ENCODE data around the gene CHD5.

DNA sequence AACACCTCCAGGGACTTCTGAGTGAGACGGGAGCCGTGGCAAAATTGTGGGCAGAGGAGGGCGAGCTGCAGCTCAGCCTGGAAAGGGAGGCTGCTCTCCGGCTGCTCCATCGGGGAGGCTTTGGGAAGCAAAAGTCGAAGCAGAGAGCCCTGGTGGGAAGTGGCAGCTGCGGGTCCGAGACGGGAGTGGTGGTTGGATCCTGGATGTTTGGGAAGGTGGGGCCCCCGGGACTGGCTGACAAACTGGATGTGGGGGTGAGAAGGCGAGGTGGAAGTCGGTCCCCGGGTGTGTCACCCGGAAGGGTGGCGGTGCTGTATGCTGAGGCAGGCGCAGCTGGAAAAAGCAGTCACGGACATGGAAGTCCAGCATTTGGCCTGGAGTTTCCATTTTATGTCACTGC lies 82.3 kb downstream of the CHD5 start:
- TF ChIP-seq, protein P1, sequence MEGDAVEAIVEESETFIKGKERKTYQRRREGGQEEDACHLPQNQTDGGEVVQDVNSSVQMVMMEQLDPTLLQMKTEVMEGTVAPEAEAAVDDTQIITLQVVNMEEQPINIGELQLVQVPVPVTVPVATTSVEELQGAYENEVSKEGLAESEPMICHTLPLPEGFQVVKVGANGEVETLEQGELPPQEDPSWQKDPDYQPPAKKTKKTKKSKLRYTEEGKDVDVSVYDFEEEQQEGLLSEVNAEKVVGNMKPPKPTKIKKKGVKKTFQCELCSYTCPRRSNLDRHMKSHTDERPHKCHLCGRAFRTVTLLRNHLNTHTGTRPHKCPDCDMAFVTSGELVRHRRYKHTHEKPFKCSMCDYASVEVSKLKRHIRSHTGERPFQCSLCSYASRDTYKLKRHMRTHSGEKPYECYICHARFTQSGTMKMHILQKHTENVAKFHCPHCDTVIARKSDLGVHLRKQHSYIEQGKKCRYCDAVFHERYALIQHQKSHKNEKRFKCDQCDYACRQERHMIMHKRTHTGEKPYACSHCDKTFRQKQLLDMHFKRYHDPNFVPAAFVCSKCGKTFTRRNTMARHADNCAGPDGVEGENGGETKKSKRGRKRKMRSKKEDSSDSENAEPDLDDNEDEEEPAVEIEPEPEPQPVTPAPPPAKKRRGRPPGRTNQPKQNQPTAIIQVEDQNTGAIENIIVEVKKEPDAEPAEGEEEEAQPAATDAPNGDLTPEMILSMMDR (conservative IDR thresholded peaks at IDR 0.05; ENCODE audit: low read length) = no peak
- no peak for TF ChIP-seq EZH2phosphoT487 (IDR thresholded peaks at IDR 0.05; ENCODE audit: borderline replicate concordance)

Data from Loucy (cell line).